ENCODE data around the gene ANKRD23. TPM values are rescaled to one million over a fixed set of nuclear protein-coding genes. Genes with fewer than 3 reads are reported as not detected.

Gene ANKRD23
- total and polyA plus RNA-seq, 2 donors (not counting 1 experiment from before 2014, with no cell fraction given) = 0.41 to 1.3 TPM

GRCh38 chr2:96861074-96861473, 17.3 kb upstream of the ANKRD23 start:
- Histone ChIP-seq H3K4me2 (ENCODE audit: extremely low read depth, insufficient read depth, low read length) (no peak overlapping the region), H3K79me2 (ENCODE audit: control insufficient read depth, insufficient read depth, low read length) (peaks cover 13% of the 10 kb centered on the region), H3K9ac (ENCODE audit: insufficient read depth, low read length) (no peak overlapping the region), H3K9me3 (ENCODE audit: control insufficient read depth, insufficient read depth, low read depth, low read length) (no peaks in the 10 kb centered on the region), H3K27me3 (ENCODE audit: control insufficient read depth, insufficient read depth, low read length) (no peaks in the 10 kb centered on the region), H4K20me1 (ENCODE audit: control insufficient read depth, extremely low read depth, insufficient read depth, low read length) (no peaks in the 10 kb centered on the region), H2AFZ (ENCODE audit: low read length) (no peak overlapping the region), H3K4me3 (replicated peaks in 1 of 4; ENCODE audit: control extremely low read depth in 1 of 4, insufficient read depth in 1 of 4, low read depth in 3 of 4, low read length in 4 of 4) (no peak overlapping the region), H3K27ac (ENCODE audit: insufficient read depth, low read length) (no peak overlapping the region), H3K36me3 (ENCODE audit: control insufficient read depth, insufficient read depth, low read length) (peaks cover 39% of the 10 kb centered on the region), H3K4me1 (ENCODE audit: control insufficient read depth, extremely low read depth, insufficient read depth, low read length) (peaks cover 12% of the 10 kb centered on the region)
- no peak for DNase-seq (ENCODE audit: low read depth in 2 of 2)
- TF ChIP-seq CTCF (conservative IDR thresholded peaks at IDR 0.05 in 1 of 2, IDR thresholded peaks at IDR 0.05 in 1 of 2; ENCODE audit: low read depth in 1 of 2, low read length in 2 of 2) = no peak
- no peak for TF ChIP-seq EZH2 (IDR thresholded peaks at IDR 0.05; ENCODE audit: low read length, missing control alignments)

- Histone ChIP-seq H3K27me3 (ENCODE audit: control insufficient read depth, insufficient read depth, low read length) (no peaks in the 10 kb centered on the region), H3K36me3 (ENCODE audit: control insufficient read depth, insufficient read depth, low read length) (peaks cover 36% of the 10 kb centered on the region), H3K79me2 (ENCODE audit: control insufficient read depth, insufficient read depth, low read length) (peaks cover 6% of the 10 kb centered on the region), H3K4me2 (ENCODE audit: extremely low read depth, insufficient read depth, low read length) (no peak overlapping the region), H3K4me3 (replicated peaks in 1 of 4; ENCODE audit: control extremely low read depth in 1 of 4, insufficient read depth in 1 of 4, low read depth in 3 of 4, low read length in 4 of 4) (no peak overlapping the region), H3K27ac (ENCODE audit: insufficient read depth, low read length) (no peak overlapping the region), H3K9ac (ENCODE audit: insufficient read depth, low read length) (no peak overlapping the region), H4K20me1 (ENCODE audit: control insufficient read depth, extremely low read depth, insufficient read depth, low read length) (no peaks in the 10 kb centered on the region), H3K9me3 (ENCODE audit: control insufficient read depth, insufficient read depth, low read depth, low read length) (no peaks in the 10 kb centered on the region), H2AFZ (ENCODE audit: low read length) (no peak overlapping the region), H3K4me1 (ENCODE audit: control insufficient read depth, extremely low read depth, insufficient read depth, low read length) (peaks cover 11% of the 10 kb centered on the region)
- peak in 1 of 2 donors; percentile 17 for DNase-seq (ENCODE audit: low read depth in 2 of 2)
- TF ChIP-seq EZH2 (IDR thresholded peaks at IDR 0.05; ENCODE audit: low read length, missing control alignments) = no peak
- no peak for TF ChIP-seq CTCF (conservative IDR thresholded peaks at IDR 0.05 in 1 of 2, IDR thresholded peaks at IDR 0.05 in 1 of 2; ENCODE audit: low read depth in 1 of 2, low read length in 2 of 2)
Observed at GRCh38 chr2:96860065-96861029, 16.5 kb upstream of the ANKRD23 start.

- H4K20me1 ChIP-seq (ENCODE audit: control insufficient read depth, extremely low read depth, insufficient read depth, low read length) = no peaks in the 10 kb centered on the region
- H3K4me1 ChIP-seq (ENCODE audit: control insufficient read depth, extremely low read depth, insufficient read depth, low read length) = peaks cover 9% of the 10 kb centered on the region
- no peak overlapping the region for H3K27ac ChIP-seq (ENCODE audit: insufficient read depth, low read length)
- no peak for DNase-seq (ENCODE audit: low read depth in 2 of 2)
- no peak overlapping the region for H3K4me2 ChIP-seq (ENCODE audit: extremely low read depth, insufficient read depth, low read length)
- H3K36me3 ChIP-seq (ENCODE audit: control insufficient read depth, insufficient read depth, low read length) = peaks cover 31% of the 10 kb centered on the region
- no peak overlapping the region for H2AFZ ChIP-seq (ENCODE audit: low read length)
- TF ChIP-seq EZH2 (IDR thresholded peaks at IDR 0.05; ENCODE audit: low read length, missing control alignments) (no peak), CTCF (conservative IDR thresholded peaks at IDR 0.05 in 1 of 2, IDR thresholded peaks at IDR 0.05 in 1 of 2; ENCODE audit: low read depth in 1 of 2, low read length in 2 of 2) (no peak)
- H3K9ac ChIP-seq (ENCODE audit: insufficient read depth, low read length) = no peak overlapping the region
- no peaks in the 10 kb centered on the region for H3K9me3 ChIP-seq (ENCODE audit: control insufficient read depth, insufficient read depth, low read depth, low read length)
- H3K4me3 ChIP-seq (replicated peaks in 1 of 4; ENCODE audit: control extremely low read depth in 1 of 4, insufficient read depth in 1 of 4, low read depth in 3 of 4, low read length in 4 of 4) = no peak overlapping the region
- H3K79me2 ChIP-seq (ENCODE audit: control insufficient read depth, insufficient read depth, low read length) = peaks cover 6% of the 10 kb centered on the region
- no peaks in the 10 kb centered on the region for H3K27me3 ChIP-seq (ENCODE audit: control insufficient read depth, insufficient read depth, low read length)
Observed at GRCh38 chr2:96859681-96860064, 15.9 kb upstream of the ANKRD23 start.
